H1 (cell line): Measurements from ENCODE around the gene NEDD4L. TPM values are rescaled to one million over a fixed set of nuclear protein-coding genes. Genes with fewer than 3 reads are reported as not detected.
"Not testable (repeated sequence)": the region's sequence is repeated elsewhere in the genome, so short reads cannot be mapped to it uniquely, and the experiment has no call there.

Experiments used
- CTCF ChIA-PET: fragments of 300-600 bp; sonication (Branson Sonifier 250); formaldehyde crosslinking; loops from one replicate; lab custom pipeline; 2021; ENCODE audit not compliant: partially characterized antibody; lab: Charles Lee
- POLR2A ChIA-PET: fragments of 300-600 bp; sonication (Branson Sonifier 250); formaldehyde crosslinking; loops from one replicate; lab custom pipeline; 2021; ENCODE audit warnings: inconsistent platforms; ENCODE audit not compliant: partially characterized antibody; lab: Charles Lee
- DNase-seq, 2 experiments: peaks; one replicate each; pipeline versions ENCODE4 v3.0.0 to v3.0.0-alpha.2; 2010 to 2022; ENCODE audit warnings: low spot score in 2 of 2, low read depth in 1 of 2, mixed read lengths in 1 of 2
- FAIRE-seq: peaks from 2 replicates; lab custom pipeline; 2011; peaks lifted over from hg19 to GRCh38; lab: Jason Lieb, UNC
- H2AFZ ChIP-seq: 2 replicates; pipeline ENCODE4 v1.8.1; 2012; ENCODE audit warnings: low read length, inconsistent platforms
- H2AK5ac ChIP-seq: 2 replicates; pipeline ENCODE4 v1.6.1; 2013; ENCODE audit warnings: low read depth, low read length
- H2BK120ac ChIP-seq: replicated peaks from 2 replicates; pipeline ENCODE3; 2013; ENCODE audit warnings: low read depth, low read length, inconsistent platforms
- H2BK12ac ChIP-seq: 2 replicates; pipeline ENCODE4 v1.6.1; 2013; ENCODE audit warnings: low read depth, low read length
- H2BK15ac ChIP-seq: 2 replicates; pipeline ENCODE4 v1.6.1; 2013; ENCODE audit warnings: low read length
- H2BK20ac ChIP-seq: 2 replicates; pipeline ENCODE4 v1.6.1; 2013; ENCODE audit warnings: low read length
- H2BK5ac ChIP-seq: 2 replicates; pipeline ENCODE4 v1.6.1; 2013; ENCODE audit warnings: low read depth, low read length
- H3K14ac ChIP-seq: 2 replicates; pipeline ENCODE4 v1.6.1; 2013; ENCODE audit warnings: inconsistent platforms; ENCODE audit not compliant: insufficient read length
- H3K18ac ChIP-seq: 2 replicates; pipeline ENCODE4 v1.6.1; 2013; ENCODE audit warnings: low read length; ENCODE audit errors: extremely low read depth
- H3K23ac ChIP-seq: 2 replicates; pipeline ENCODE4 v1.6.1; 2013; ENCODE audit warnings: inconsistent platforms; ENCODE audit not compliant: insufficient read length
- H3K23me2 ChIP-seq: 2 replicates; pipeline ENCODE4 v1.6.1; 2013; ENCODE audit warnings: low read depth, low read length
- H3K27ac ChIP-seq: 2 replicates; pipeline ENCODE4 v1.6.1; 2011; ENCODE audit warnings: low read depth, low read length, inconsistent platforms
- H3K27me3 ChIP-seq, 4 experiments: replicated peaks in 1 of 4; 1 replicate in 1 of 4; 2 replicates in 3 of 4; pipeline versions ENCODE4 v1.6.1 to v1.8.1; 2011 to 2013; ENCODE audit warnings: low read length in 3 of 4, mild to moderate bottlenecking in 3 of 4, inconsistent platforms in 2 of 4, mixed read lengths in 2 of 4, moderate library complexity in 1 of 4; ENCODE audit not compliant: control insufficient read depth in 3 of 4, insufficient read depth in 3 of 4; ENCODE audit errors: extremely low read depth in 1 of 4
- H3K36me3 ChIP-seq, 4 experiments: 2 replicates each; pipeline versions ENCODE4 v1.6.1 to v1.8.1; 2011 to 2013; ENCODE audit warnings: mild to moderate bottlenecking in 4 of 4, low read length in 3 of 4, moderate library complexity in 2 of 4, control low read depth in 1 of 4, inconsistent platforms in 1 of 4; ENCODE audit not compliant: insufficient read depth in 4 of 4, control insufficient read depth in 2 of 4
- H3K4ac ChIP-seq: replicated peaks from 2 replicates; pipeline ENCODE3; 2013; ENCODE audit warnings: low read length, low read depth, mixed read lengths, inconsistent platforms; ENCODE audit not compliant: insufficient read length
- H3K4me1 ChIP-seq, 4 experiments: replicated peaks in 1 of 4; 1 replicate in 1 of 4; 2 replicates in 3 of 4; pipeline versions ENCODE4 v1.6.1 to v1.8.1; 2011 to 2013; ENCODE audit warnings: low read length in 3 of 4, inconsistent platforms in 2 of 4, mixed read lengths in 1 of 4; ENCODE audit not compliant: insufficient read depth in 4 of 4, control insufficient read depth in 3 of 4
- H3K4me2 ChIP-seq, 2 experiments: 2 replicates each; pipeline versions ENCODE4 v1.6.1 to v1.8.1; 2011 to 2013; ENCODE audit warnings: low read depth in 2 of 2, low read length in 2 of 2, control low read depth in 1 of 2, inconsistent platforms in 1 of 2, mild to moderate bottlenecking in 1 of 2; ENCODE audit not compliant: insufficient read depth in 1 of 2
- H3K4me3 ChIP-seq, 4 experiments: fragments of 200-600, 300-600 bp in 1 of 4; sonication (generic), shearing (Covaris generic), sonication (Bioruptor Twin) in 1 of 4; 2 replicates each; pipeline versions ENCODE4 v1.5.1 to v1.8.1; 2011 to 2016; ENCODE audit warnings: low read length in 4 of 4, low read depth in 3 of 4, control low read depth in 2 of 4, inconsistent platforms in 2 of 4, mild to moderate bottlenecking in 2 of 4, mixed read lengths in 1 of 4, moderate library complexity in 1 of 4; ENCODE audit not compliant: insufficient read depth in 2 of 4; ENCODE audit errors: extremely low read depth in 1 of 4
- H3K56ac ChIP-seq: replicated peaks from 2 replicates; pipeline ENCODE3; 2013; ENCODE audit warnings: low read depth, mild to moderate bottlenecking, mixed read lengths, low read length, inconsistent platforms; ENCODE audit not compliant: insufficient read length
- H3K79me1 ChIP-seq: 2 replicates; pipeline ENCODE4 v1.6.1; 2013; ENCODE audit warnings: low read depth, low read length, control low read depth
- H3K79me2 ChIP-seq, 2 experiments: 2 replicates each; pipeline versions ENCODE4 v1.6.1 to v1.8.1; 2012 to 2013; ENCODE audit warnings: low read length in 2 of 2, mild to moderate bottlenecking in 2 of 2, inconsistent platforms in 1 of 2; ENCODE audit not compliant: insufficient read depth in 2 of 2, control insufficient read depth in 1 of 2
- H3K9ac ChIP-seq, 4 experiments: replicated peaks in 1 of 4; 1 replicate in 1 of 4; 2 replicates in 3 of 4; pipeline versions ENCODE4 v1.6.1 to v1.8.1; 2011 to 2013; ENCODE audit warnings: low read depth in 3 of 4, low read length in 3 of 4, control low read depth in 2 of 4, mild to moderate bottlenecking in 2 of 4, moderate library complexity in 2 of 4, inconsistent platforms in 1 of 4; ENCODE audit errors: extremely low read depth in 1 of 4
- H3K9me3 ChIP-seq, 2 experiments: 2 replicates each; pipeline versions ENCODE4 v1.6.1 to v1.8.1; 2012 to 2013; ENCODE audit warnings: mild to moderate bottlenecking in 2 of 2, moderate library complexity in 2 of 2, control low read depth in 1 of 2, inconsistent platforms in 1 of 2, low read depth in 1 of 2, low read length in 1 of 2, mixed read lengths in 1 of 2; ENCODE audit not compliant: insufficient read depth in 2 of 2
- H4K20me1 ChIP-seq, 2 experiments: replicated peaks in 1 of 2; 2 replicates each; pipeline versions ENCODE3 to v1.8.1; 2011 to 2013; ENCODE audit warnings: inconsistent platforms in 2 of 2, low read length in 2 of 2, mild to moderate bottlenecking in 1 of 2; ENCODE audit not compliant: insufficient read depth in 2 of 2, control insufficient read depth in 1 of 2
- H4K5ac ChIP-seq: 2 replicates; pipeline ENCODE4 v1.6.1; 2013; ENCODE audit warnings: low read length, low read depth, mixed read lengths, inconsistent platforms; ENCODE audit not compliant: insufficient read length
- H4K8ac ChIP-seq: 2 replicates; pipeline ENCODE4 v1.8.0; 2013; ENCODE audit warnings: mild to moderate bottlenecking, moderate library complexity, low read length, inconsistent platforms; ENCODE audit not compliant: insufficient read depth; ENCODE audit errors: extremely low read depth
- H4K91ac ChIP-seq: replicated peaks from 2 replicates; pipeline ENCODE3; 2013; ENCODE audit warnings: low read length, mixed read lengths, inconsistent platforms; ENCODE audit not compliant: insufficient read length
- WGBS, 2 experiments: shearing (Covaris generic) in 1 of 2; methylation state at CpG; one replicate each; pipeline versions ENCODE4 v1.1.6 to v1.1.7; 2013 to 2015; ENCODE audit warnings: low lambda C conversion rate in 2 of 2, mixed read lengths in 2 of 2, inconsistent platforms in 1 of 2, low coverage in 1 of 2, missing lambda C conversion rate in 1 of 2; ENCODE audit not compliant: insufficient replicate concordance in 2 of 2, insufficient coverage in 1 of 2, insufficient read length in 1 of 2; ENCODE audit errors: extremely low coverage in 1 of 2, missing lambda C conversion rate in 1 of 2; 5-methylcytosine and 5-hydroxymethylcytosine counted together
- polyA plus RNA-seq, 7 experiments: library from polyadenylated mRNA; depleted of rRNA in 3 of 7; stranded (reverse) in 5 of 7; unstranded in 2 of 7; fragments of >200 nt in 5 of 7; fragments of 200-250 nt in 2 of 7; gene quantifications; 1 replicate in 5 of 7; 2 replicates in 1 of 7; 4 replicates in 1 of 7; pipeline versions ENCODE4 v1.2.1 to v1.2.3, GENCODE V29; 2011 to 2013; ENCODE audit warnings: missing spikeins in 2 of 7, mixed read lengths in 2 of 7
- total RNA-seq: library from RNA; stranded (reverse); fragmentation: NEBNext Ultra II Directional; extraction: Animal tissue kit (Norgen Biotek cat#: 25700); gene quantifications from 2 replicates; pipeline ENCODE4 v1.2.1, GENCODE V29; 2021

Gene NEDD4L
- total and polyA plus RNA-seq, 2 of the 8 experiments (the other 6 are each of a cell fraction or from before 2014, with no cell fraction given) = 37.3 to 69.8 TPM

DNA sequence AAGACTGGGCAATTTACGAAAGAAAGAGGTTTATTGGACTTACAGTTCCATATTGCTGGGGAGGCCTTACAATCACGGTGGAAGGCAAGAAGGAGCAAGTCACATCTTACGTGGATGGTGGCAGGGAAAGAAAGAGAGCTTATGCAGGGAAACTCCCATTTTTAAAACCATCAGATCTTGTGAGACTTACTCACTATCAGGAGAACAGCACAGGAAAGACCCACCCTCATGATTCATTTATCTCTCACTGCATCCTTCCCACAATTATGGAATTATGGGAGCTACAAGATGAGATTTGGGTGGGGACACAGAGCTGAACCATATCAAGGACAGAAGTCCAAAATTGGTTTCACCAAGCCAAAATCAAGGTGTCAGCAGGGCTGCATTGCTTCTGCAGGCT lies 47.1 kb upstream of the NEDD4L start:
- H3K9me3 ChIP-seq, H3K27ac ChIP-seq, H3K36me3 ChIP-seq, H3K79me1 ChIP-seq, H2BK120ac ChIP-seq, H3K4me1 ChIP-seq, H2BK15ac ChIP-seq, H2BK5ac ChIP-seq, FAIRE-seq, H3K18ac ChIP-seq, H2BK20ac ChIP-seq, H3K56ac ChIP-seq, H2BK12ac ChIP-seq, H3K4ac ChIP-seq, H4K91ac ChIP-seq, H4K5ac ChIP-seq, DNase-seq, H4K8ac ChIP-seq, POLR2A ChIA-PET, H3K23me2 ChIP-seq, H2AFZ ChIP-seq, H3K14ac ChIP-seq, H2AK5ac ChIP-seq, H3K4me2 ChIP-seq, H3K27me3 ChIP-seq, H3K4me3 ChIP-seq, H3K23ac ChIP-seq, H3K9ac ChIP-seq, H4K20me1 ChIP-seq, H3K79me2 ChIP-seq: not testable (repeated sequence)
- CTCF ChIA-PET = interaction anchor here (0.5 to 1.1 kb wide), 2 partner anchors 27 to 140 kb away, joined by 3 read pairs; no protein-coding TSS in a partner anchor
- 86% methylated on average over 3 of the region's 3 CpGs; no CpG with 5 or more reads in 1 of the 2 experiments for WGBS, 2 experiments
